Mucosa of descending colon (tissue), 3 donors: ENCODE measurements around the gene CDC42EP3. TPM values are rescaled to one million over a fixed set of nuclear protein-coding genes. Genes with fewer than 3 reads are reported as not detected.

Experiments used
- ATAC-seq: fragments of 200-7000 bp; cut with Tn5 transposase; one replicate; pipeline ENCODE4 v1.9.1; 2020; ENCODE audit warnings: mild to moderate bottlenecking, moderate library complexity
- DNase-seq, 3 donors: peaks; one replicate each; pipeline ENCODE4 v3.0.0-alpha.2; 2020
- H3K36me3 ChIP-seq: fragments of 200-600 bp; one replicate; pipeline ENCODE4 v1.8.0; 2021; ENCODE audit warnings: low read depth, mild to moderate bottlenecking
- H3K4me1 ChIP-seq: fragments of 200-600 bp; one replicate; pipeline ENCODE4 v1.8.0; 2021; ENCODE audit warnings: low read depth, mild to moderate bottlenecking
- H3K4me3 ChIP-seq: fragments of 200-600 bp; one replicate; pipeline ENCODE4 v1.8.0; 2021; ENCODE audit warnings: mild to moderate bottlenecking
- H3K9me3 ChIP-seq: fragments of 200-600 bp; one replicate; pipeline ENCODE4 v1.8.0; 2021; ENCODE audit warnings: mild to moderate bottlenecking
- intact Hi-C, 2 donors: fragments of 100-400 bp; cut with DNase I in 1 of 2; cut with micrococcal nuclease in 1 of 2; formaldehyde crosslinking; loops; one replicate each; pipeline versions ENCODE4 v1.11.0 to v1.11.1; 2022; cut with DNase I, micrococcal nuclease
- total RNA-seq, 3 donors: library from RNA; stranded (reverse); fragmentation: NEBNext Ultra II Directional in 2 of 3; extraction: Animal tissue kit (Norgen Biotek cat#: 25700) in 2 of 3; gene quantifications; one replicate each; pipeline versions ENCODE4 v1.2.1 to v1.2.4, GENCODE V29; 2021 to 2023
- TF ChIP-seq, protein P1 (sequence below): fragments of 200-600 bp; IDR thresholded peaks from one replicate; pipeline ENCODE4 v1.8.0; 2022; ENCODE audit warnings: antibody characterized with exemption, mild to moderate bottlenecking
- donor health status: DM: no; HTN: no; CAD: no; lungs with moderate emphysema.
- donor health status: DM: no; HTN: no; CAD: no.
- donor health status: DM: no; HTN: yes; CAD: no.

The CDC42EP3 gene
- total RNA-seq, 3 donors from 2014 or later = 27.9 to 67.0 (median 30.1) TPM

DNA sequence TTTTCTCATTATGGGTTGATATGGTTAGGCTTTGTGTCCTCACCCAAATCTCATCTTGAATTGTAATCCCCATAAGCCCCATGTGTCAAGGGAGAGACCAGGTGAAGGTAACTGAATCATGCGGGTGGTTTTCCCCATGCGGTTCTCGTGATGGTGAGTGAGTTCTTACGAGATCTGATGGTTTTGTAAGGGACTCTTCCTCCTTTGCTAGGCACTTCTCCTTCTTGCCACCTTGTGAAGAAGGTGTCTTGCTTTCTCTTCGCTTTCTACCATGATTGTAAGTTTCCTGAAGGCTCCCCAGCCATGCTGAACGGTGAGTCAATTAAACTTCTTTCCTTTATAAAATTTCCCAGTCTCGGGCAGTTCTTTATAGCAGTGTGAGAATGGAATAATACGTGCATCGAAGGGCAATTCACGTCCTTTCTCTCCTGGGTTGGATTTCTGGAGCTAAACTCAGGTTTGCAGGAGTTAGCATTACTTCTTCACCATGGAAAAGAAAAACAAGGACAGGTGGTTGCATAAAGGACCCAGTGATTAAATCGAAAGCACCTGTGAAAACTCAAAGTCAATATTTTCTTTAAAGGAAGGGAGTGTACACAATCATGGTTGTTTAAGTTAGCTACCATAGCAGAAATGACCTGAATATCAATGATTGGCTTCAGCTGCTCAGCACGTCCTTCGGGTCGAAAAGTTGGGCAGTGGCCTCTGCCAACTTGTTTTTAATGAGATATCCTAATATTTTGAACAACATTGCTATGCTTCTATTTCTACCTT is 54.1 kb downstream of the CDC42EP3 start:
- Histone ChIP-seq H3K4me3 (no peak overlapping the region), H3K9me3 (no peaks in the 10 kb centered on the region), H3K36me3 (no peaks in the 10 kb centered on the region), H3K4me1 (peaks cover 9% of the 10 kb centered on the region)
- TF ChIP-seq, protein P1, sequence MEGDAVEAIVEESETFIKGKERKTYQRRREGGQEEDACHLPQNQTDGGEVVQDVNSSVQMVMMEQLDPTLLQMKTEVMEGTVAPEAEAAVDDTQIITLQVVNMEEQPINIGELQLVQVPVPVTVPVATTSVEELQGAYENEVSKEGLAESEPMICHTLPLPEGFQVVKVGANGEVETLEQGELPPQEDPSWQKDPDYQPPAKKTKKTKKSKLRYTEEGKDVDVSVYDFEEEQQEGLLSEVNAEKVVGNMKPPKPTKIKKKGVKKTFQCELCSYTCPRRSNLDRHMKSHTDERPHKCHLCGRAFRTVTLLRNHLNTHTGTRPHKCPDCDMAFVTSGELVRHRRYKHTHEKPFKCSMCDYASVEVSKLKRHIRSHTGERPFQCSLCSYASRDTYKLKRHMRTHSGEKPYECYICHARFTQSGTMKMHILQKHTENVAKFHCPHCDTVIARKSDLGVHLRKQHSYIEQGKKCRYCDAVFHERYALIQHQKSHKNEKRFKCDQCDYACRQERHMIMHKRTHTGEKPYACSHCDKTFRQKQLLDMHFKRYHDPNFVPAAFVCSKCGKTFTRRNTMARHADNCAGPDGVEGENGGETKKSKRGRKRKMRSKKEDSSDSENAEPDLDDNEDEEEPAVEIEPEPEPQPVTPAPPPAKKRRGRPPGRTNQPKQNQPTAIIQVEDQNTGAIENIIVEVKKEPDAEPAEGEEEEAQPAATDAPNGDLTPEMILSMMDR = no peak
- ATAC-seq (peak; percentile 67), DNase-seq (no peak)
- intact Hi-C loops = no loop called here

DNA sequence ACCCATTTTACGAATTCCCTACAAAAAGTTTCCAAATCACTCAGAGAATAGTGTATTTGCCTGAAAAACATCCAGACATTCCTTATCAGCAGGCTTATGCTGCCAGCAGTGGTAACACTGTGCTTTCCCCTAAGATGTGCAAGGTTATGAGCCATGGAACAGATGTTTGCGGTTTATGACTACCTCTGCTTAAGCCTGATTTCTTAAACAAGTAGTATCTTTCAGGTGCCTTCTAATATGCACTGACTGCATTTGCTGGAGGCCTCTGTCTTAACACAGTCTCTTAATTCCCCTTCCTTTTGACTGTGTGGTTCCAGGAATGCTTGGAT is 54.8 kb downstream of the CDC42EP3 start:
- no peaks in the 10 kb centered on the region for H3K9me3 ChIP-seq
- peaks cover 9% of the 10 kb centered on the region for H3K4me1 ChIP-seq
- H3K4me3 ChIP-seq = no peak overlapping the region
- H3K36me3 ChIP-seq = no peaks in the 10 kb centered on the region
- ATAC-seq (peak; percentile 54), DNase-seq (no peak)
- intact Hi-C loops = no loop called here
- TF ChIP-seq, protein P1 = no peak

DNA sequence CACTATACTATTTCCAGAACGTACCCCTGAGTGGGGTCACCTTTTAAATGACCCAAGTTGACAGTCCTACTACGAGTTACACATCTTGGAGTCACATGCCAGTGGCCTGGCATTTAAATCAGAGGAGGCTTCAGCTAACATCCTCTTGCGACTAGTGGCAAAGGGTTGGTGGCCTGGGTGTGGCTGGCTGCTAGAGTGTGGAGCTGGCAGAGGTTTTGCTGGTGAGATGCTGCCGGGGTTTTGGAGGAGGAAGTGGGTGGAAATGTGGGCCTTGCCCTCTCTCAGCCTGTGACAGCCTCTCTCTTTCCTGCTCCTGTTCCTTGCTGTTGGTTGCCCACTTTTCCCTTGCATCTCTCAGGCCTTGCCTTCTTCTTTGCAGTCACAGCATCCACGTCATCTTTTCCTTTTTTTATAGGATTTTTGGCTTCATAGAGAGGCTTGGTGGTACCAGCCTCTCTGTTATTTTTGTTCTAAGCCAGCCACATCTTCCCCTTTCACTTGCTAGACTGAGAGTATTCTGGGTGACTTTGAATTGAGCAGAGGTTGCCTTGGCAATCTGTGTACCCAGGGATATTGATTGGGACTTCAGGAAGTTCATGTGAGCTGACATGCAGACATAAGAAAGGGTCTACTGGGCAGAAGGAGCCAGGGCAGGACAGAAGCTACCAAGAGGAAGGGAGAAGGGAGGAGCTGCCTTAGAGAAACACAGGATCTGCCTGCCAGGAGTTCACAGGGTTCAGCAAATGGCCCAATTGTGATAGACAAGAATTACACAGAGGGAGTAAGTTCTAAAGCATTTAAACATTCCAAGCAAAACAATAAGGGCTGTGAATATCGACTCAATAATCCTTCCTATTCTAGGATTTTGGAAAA is 55.4 kb downstream of the CDC42EP3 start:
- H3K9me3 ChIP-seq = no peaks in the 10 kb centered on the region
- ATAC-seq (peak; percentile 76), DNase-seq (peak; percentile 32 to 85 (median 57))
- intact Hi-C loops = no loop called here
- H3K4me1 ChIP-seq = peaks cover 9% of the 10 kb centered on the region
- no peak overlapping the region for H3K4me3 ChIP-seq
- TF ChIP-seq, protein P1 = no peak
- H3K36me3 ChIP-seq = no peaks in the 10 kb centered on the region

DNA sequence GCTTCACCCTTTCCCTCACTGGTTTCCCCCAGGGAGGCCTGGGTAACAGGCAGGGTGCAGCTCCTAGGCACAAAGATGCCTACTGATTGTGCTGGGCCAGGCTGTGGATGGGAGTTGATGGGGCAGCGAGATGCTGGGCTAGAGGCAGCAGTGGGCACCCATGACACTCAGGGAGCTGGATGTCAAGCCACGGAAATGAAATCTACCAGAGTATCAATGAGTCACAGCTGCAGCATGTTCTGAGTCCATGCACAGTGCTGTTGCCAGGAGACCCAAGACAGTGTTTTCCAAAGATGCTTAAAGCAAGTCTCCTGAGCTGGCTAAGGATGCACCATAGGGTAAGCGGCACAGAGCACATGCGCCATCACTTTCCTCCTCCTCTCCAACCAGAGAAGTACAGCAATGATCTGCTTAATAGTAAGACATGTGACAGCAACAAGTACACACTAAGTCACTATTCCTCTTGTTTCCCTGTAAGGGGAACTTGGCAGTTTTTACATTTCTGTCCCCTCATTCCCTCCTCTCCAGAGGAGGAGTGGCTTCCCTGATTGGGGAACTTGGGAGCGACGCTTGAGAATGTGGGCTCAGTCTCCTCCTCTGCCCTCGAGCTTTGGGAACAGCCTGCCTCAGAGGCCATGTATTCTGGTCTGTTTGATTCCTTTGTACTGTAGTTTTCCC is 57.2 kb downstream of the CDC42EP3 start:
- Histone ChIP-seq H3K9me3 (no peaks in the 10 kb centered on the region), H3K4me1 (peaks cover 9% of the 10 kb centered on the region), H3K36me3 (no peaks in the 10 kb centered on the region), H3K4me3 (no peak overlapping the region)
- ATAC-seq (peak; percentile 31), DNase-seq (no peak)
- intact Hi-C loops = no loop called here
- TF ChIP-seq, protein P1 = no peak

DNA sequence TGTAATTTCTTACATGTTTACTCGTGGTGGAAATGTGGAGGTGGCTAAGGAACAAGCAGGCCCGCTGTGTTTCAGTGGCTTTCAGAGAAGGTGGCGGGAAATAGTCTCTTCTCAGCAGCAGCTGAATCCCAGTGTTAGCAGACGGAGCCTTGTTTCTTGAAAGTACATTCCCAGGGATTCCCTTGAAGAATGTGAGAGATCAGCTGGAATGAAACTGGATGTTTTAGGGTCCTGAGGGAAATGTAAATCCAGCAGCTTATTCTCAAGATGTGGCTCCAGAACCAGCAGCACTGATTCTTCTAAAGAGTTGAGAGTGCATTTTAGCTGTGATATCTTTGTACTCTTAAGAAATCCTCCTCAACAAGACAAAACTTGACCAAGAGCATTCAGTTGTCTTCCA is 59.1 kb downstream of the CDC42EP3 start:
- Histone ChIP-seq H3K4me3 (no peak overlapping the region), H3K4me1 (peaks cover 6% of the 10 kb centered on the region), H3K9me3 (no peaks in the 10 kb centered on the region), H3K36me3 (no peaks in the 10 kb centered on the region)
- TF ChIP-seq, protein P1 = no peak
- intact Hi-C loops = no loop called here
- ATAC-seq (no peak), DNase-seq (no peak)
